ENCODE results near the gene TMEM108. TPM values are rescaled to one million over a fixed set of nuclear protein-coding genes. Genes with fewer than 3 reads are reported as not detected.

The TMEM108 gene
- polyA plus RNA-seq, 1 of the 3 experiments (the other 2 are of a cell fraction) = 8.6 TPM

DNA sequence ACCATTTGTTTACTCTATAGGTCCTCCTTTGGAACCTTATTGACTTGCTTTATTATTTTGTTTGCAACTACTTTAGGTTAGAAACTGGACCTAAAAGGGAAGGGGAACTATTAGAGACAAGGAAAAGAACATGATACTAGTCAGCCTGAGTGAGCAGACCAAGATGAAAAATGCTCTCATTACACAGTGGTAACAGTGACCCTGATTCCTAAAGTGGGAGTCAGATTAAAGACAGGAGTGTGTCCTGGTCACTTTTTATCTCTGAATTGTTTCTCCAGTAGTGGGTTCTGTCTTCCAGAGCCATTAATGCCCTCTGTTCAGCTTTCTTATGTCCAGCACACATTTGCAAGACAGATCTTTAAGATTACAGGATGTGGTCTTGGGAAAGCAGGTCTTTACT, 124.1 kb downstream of the TMEM108 start (continued):
- TF ChIP-seq JUND (IDR thresholded peaks at IDR 0.05) (no peak), MXI1 (IDR thresholded peaks at IDR 0.05; ENCODE audit: low read depth, low read length) (no peak), NRF1 (IDR thresholded peaks at IDR 0.05; ENCODE audit: low read depth, low read length) (no peak)

DNA sequence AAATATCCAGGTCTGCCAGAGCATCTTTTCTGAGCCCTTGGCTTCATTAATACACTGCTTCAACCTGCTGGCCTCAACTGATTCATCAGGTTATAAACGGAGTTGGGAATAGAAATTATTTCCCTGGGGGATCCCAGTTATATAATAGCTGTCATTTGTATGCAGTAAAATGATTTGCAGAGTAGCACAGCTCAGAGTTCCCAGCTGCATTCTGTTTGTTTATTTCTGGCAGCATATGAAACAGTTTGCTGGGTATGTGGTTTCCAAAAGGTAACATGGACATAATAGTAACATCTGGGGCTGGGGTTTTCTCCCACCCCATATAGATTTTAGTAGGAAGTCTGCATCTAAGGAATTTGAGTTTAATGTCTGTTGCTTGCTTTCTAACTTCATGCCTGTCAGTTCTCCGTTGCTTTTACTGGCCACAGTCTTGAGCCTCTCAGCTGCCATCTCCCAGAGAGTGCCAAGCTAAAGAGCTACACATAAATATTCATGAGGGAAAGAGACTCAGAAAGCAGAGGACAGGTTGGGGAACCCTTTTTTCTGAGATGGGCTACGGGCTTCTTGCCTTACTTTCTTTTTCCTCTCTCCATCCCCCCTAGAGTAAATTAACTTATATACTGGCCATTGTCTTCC, 124.6 kb downstream of the TMEM108 start:
- Histone ChIP-seq H3K4me1 (ENCODE audit: control insufficient read depth in 1 of 2, insufficient read depth in 2 of 2, low read depth in 1 of 2, low read length in 1 of 2) (peaks cover 0 to 24% of the 10 kb centered on the region in 2 experiments; a peak in 1 of 4 replicates), H3K27me3 (ENCODE audit: insufficient read depth) (no peaks in the 10 kb centered on the region), H3K4me2 (no peak overlapping the region), H3K9me3 (no peaks in the 10 kb centered on the region), H3K79me2 (ENCODE audit: insufficient read depth) (no peaks in the 10 kb centered on the region), H3F3A (replicated peaks; ENCODE audit: insufficient read depth) (no peaks in the 10 kb centered on the region), H4K20me1 (ENCODE audit: insufficient read depth) (no peaks in the 10 kb centered on the region), H3K36me3 (replicated peaks in 1 of 2; ENCODE audit: control insufficient read depth in 1 of 2, insufficient read depth in 2 of 2, low read length in 1 of 2) (no peaks in the 10 kb centered on the region), H3K9me2 (no peaks in the 10 kb centered on the region), H3K9ac (no peak overlapping the region), H3K4me3 (ENCODE audit: low read depth in 2 of 2, low read length in 1 of 2) (no peak overlapping the region), H2AFZ (ENCODE audit: low read depth) (no peak overlapping the region), H3K27ac (ENCODE audit: low read depth in 2 of 2, low read length in 1 of 2) (peak overlapping the region in 1 of 2 experiments; percentile 58; a peak in 2 of 4 replicates)
- TF ChIP-seq, protein P1, sequence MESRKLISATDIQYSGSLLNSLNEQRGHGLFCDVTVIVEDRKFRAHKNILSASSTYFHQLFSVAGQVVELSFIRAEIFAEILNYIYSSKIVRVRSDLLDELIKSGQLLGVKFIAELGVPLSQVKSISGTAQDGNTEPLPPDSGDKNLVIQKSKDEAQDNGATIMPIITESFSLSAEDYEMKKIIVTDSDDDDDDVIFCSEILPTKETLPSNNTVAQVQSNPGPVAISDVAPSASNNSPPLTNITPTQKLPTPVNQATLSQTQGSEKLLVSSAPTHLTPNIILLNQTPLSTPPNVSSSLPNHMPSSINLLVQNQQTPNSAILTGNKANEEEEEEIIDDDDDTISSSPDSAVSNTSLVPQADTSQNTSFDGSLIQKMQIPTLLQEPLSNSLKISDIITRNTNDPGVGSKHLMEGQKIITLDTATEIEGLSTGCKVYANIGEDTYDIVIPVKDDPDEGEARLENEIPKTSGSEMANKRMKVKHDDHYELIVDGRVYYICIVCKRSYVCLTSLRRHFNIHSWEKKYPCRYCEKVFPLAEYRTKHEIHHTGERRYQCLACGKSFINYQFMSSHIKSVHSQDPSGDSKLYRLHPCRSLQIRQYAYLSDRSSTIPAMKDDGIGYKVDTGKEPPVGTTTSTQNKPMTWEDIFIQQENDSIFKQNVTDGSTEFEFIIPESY (IDR thresholded peaks at IDR 0.05; ENCODE audit: borderline replicate concordance, low read depth) = no peak
- TF ChIP-seq FOXJ3 (CRISPR knock-in tag; IDR thresholded peaks at IDR 0.05) = no peak
- no peak for TF ChIP-seq GABPA (IDR thresholded peaks at IDR 0.05; ENCODE audit: low read depth)
- TF ChIP-seq FOSL2 (IDR thresholded peaks at IDR 0.05; ENCODE audit: borderline replicate concordance, low read depth) = no peak
- ChIA-PET POLR2A (no interaction called here), CTCF (interaction anchor here (1.7 kb wide), 1 partner anchor 122 kb away, joined by 7 read pairs; no protein-coding TSS in a partner anchor)
- no peak for DNase-seq
- 48% methylated on average over 3 of the region's 3 CpGs for WGBS (ENCODE audit: low lambda C conversion rate)

DNA sequence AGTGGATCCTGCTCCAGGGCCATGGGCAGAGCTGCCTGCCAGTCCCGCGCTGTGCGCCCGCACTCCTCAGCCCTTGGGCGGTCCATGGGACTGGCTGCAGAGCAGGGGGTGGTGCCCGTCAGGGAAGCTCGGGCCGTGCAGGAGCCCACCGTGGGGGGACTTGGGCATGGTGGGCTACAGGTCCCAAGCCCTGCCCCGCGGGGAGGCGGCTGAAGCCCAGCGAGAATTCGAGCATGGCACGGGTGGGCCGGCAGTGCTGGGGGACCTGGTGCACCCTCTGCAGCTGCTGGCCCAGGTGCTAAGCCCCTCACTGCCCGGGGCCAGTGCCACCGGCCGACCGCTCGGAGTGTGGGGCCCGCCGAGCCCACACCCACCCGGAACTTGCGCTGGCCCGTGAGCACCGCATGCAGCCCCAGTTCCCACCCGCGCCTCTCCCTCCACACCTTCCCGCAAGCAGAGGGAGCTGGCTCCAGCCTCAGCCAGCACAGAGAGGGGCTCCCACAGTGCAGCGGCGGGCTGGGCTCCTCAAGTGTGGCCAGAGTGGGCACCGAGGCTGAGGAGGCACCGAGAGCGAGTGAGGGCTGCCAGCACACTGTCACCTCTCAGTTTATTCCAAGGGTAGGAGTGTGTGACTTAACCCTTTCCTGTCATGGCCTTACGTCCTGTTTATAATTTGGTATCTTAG, 129.3 kb downstream of the TMEM108 start:
- 95% methylated on average over 7 of the region's 36 CpGs for WGBS (ENCODE audit: low lambda C conversion rate)
- H3K36me3 ChIP-seq (replicated peaks in 1 of 2; ENCODE audit: control insufficient read depth in 1 of 2, insufficient read depth in 2 of 2, low read length in 1 of 2) = peaks cover 0 to 2% of the 10 kb centered on the region in 2 experiments
- H2AFZ ChIP-seq (ENCODE audit: low read depth) = no peak overlapping the region
- H4K20me1 ChIP-seq (ENCODE audit: insufficient read depth) = no peaks in the 10 kb centered on the region
- ChIA-PET POLR2A (no interaction called here), CTCF (interaction anchor here (1.0 to 1.3 kb wide), 2 partner anchors 13 to 126 kb away, joined by 3 read pairs; no protein-coding TSS in a partner anchor)
- H3K4me2 ChIP-seq = no peak overlapping the region
- no peaks in the 10 kb centered on the region for H3K9me3 ChIP-seq
- DNase-seq = no peak
- peaks cover 8 to 17% of the 10 kb centered on the region in 2 experiments; a peak in 2 of 4 replicates for H3K4me1 ChIP-seq (ENCODE audit: control insufficient read depth in 1 of 2, insufficient read depth in 2 of 2, low read depth in 1 of 2, low read length in 1 of 2)
- H3F3A ChIP-seq (replicated peaks; ENCODE audit: insufficient read depth) = no peaks in the 10 kb centered on the region
- no peak overlapping the region for H3K9ac ChIP-seq
- H3K9me2 ChIP-seq = no peaks in the 10 kb centered on the region
- H3K27me3 ChIP-seq (ENCODE audit: insufficient read depth) = no peaks in the 10 kb centered on the region
- H3K27ac ChIP-seq (ENCODE audit: low read depth in 2 of 2, low read length in 1 of 2) = no peak overlapping the region; a peak in 1 of 4 replicates
- H3K79me2 ChIP-seq (ENCODE audit: insufficient read depth) = no peaks in the 10 kb centered on the region
- no peak overlapping the region for H3K4me3 ChIP-seq (ENCODE audit: low read depth in 2 of 2, low read length in 1 of 2)
- TF ChIP-seq FOSL2 (IDR thresholded peaks at IDR 0.05; ENCODE audit: borderline replicate concordance, low read depth) (no peak), FOXJ3 (CRISPR knock-in tag; IDR thresholded peaks at IDR 0.05) (no peak), TEAD4 (IDR thresholded peaks at IDR 0.05; ENCODE audit: borderline replicate concordance, insufficient read depth) (no peak), MEF2A (IDR thresholded peaks at IDR 0.05; ENCODE audit: borderline replicate concordance, low read depth) (no peak), RAD21 (IDR thresholded peaks at IDR 0.05; ENCODE audit: low read length) (no peak), GATA2 (CRISPR knock-in tag; IDR thresholded peaks at IDR 0.05) (no peak), EZH2phosphoT487 (IDR thresholded peaks at IDR 0.05; ENCODE audit: borderline replicate concordance, low read depth) (no peak), JUND (IDR thresholded peaks at IDR 0.05) (no peak)
- TF ChIP-seq, protein P2, sequence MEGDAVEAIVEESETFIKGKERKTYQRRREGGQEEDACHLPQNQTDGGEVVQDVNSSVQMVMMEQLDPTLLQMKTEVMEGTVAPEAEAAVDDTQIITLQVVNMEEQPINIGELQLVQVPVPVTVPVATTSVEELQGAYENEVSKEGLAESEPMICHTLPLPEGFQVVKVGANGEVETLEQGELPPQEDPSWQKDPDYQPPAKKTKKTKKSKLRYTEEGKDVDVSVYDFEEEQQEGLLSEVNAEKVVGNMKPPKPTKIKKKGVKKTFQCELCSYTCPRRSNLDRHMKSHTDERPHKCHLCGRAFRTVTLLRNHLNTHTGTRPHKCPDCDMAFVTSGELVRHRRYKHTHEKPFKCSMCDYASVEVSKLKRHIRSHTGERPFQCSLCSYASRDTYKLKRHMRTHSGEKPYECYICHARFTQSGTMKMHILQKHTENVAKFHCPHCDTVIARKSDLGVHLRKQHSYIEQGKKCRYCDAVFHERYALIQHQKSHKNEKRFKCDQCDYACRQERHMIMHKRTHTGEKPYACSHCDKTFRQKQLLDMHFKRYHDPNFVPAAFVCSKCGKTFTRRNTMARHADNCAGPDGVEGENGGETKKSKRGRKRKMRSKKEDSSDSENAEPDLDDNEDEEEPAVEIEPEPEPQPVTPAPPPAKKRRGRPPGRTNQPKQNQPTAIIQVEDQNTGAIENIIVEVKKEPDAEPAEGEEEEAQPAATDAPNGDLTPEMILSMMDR (IDR thresholded peaks at IDR 0.05) = no peak
- TF ChIP-seq, protein P3, sequence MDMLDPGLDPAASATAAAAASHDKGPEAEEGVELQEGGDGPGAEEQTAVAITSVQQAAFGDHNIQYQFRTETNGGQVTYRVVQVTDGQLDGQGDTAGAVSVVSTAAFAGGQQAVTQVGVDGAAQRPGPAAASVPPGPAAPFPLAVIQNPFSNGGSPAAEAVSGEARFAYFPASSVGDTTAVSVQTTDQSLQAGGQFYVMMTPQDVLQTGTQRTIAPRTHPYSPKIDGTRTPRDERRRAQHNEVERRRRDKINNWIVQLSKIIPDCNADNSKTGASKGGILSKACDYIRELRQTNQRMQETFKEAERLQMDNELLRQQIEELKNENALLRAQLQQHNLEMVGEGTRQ (IDR thresholded peaks at IDR 0.05; ENCODE audit: borderline replicate concordance, low read depth, low read length) = no peak
- TF ChIP-seq, protein P4, sequence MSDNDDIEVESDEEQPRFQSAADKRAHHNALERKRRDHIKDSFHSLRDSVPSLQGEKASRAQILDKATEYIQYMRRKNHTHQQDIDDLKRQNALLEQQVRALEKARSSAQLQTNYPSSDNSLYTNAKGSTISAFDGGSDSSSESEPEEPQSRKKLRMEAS (IDR thresholded peaks at IDR 0.05; ENCODE audit: low read depth) = no peak
- TF ChIP-seq, protein P1 (IDR thresholded peaks at IDR 0.05; ENCODE audit: borderline replicate concordance, low read depth) = no peak

Measured in SK-N-SH (cell line).